ENCODE data around the gene HOXB4. TPM values are rescaled to one million over a fixed set of nuclear protein-coding genes. Genes with fewer than 3 reads are reported as not detected.

HOXB4 gene
- total RNA-seq, 1 experiment from 2014 or later, result 2.0 TPM

GRCh38 chr17:48545539-48545938 is 32.6 kb downstream of the HOXB4 start:
- no peaks in the 10 kb centered on the region for H3K36me3 ChIP-seq (ENCODE audit: low read depth)
- H2AFZ ChIP-seq, result no peak overlapping the region
- no TSS peak for BruUV-seq (replicated peaks)
- POLR2A ChIA-PET (ENCODE audit: unreplicated experiment), result no interaction called here
- intact Hi-C loops (cut with micrococcal nuclease; ENCODE audit: unreplicated experiment), result no loop called here
- CTCF ChIA-PET, result no interaction called here
- H3K9me2 ChIP-seq (ENCODE audit: insufficient read depth), result no peaks in the 10 kb centered on the region
- no peaks in the 10 kb centered on the region for H3K4me1 ChIP-seq (replicated peaks; ENCODE audit: insufficient read depth)
- H3K4me3 ChIP-seq, result no peak overlapping the region
- no peaks in the 10 kb centered on the region for H3K79me2 ChIP-seq (ENCODE audit: low read depth)
- H3K27ac ChIP-seq, result no peak overlapping the region
- no peaks in the 10 kb centered on the region for H3K9me3 ChIP-seq (ENCODE audit: insufficient read depth, low read depth)
- no peak for TF ChIP-seq EZH2 (IDR thresholded peaks at IDR 0.05; ENCODE audit: low read depth)
- TF ChIP-seq CTCF (conservative IDR thresholded peaks at IDR 0.05), result no peak
- H3K4me2 ChIP-seq, result no peak overlapping the region
- H4K20me1 ChIP-seq (ENCODE audit: insufficient read depth), result no peaks in the 10 kb centered on the region
- H3K27me3 ChIP-seq (ENCODE audit: insufficient read depth, low read depth), result no peaks in the 10 kb centered on the region
- peaks cover 7% of the 10 kb centered on the region; the same call in 1 of the 2 replicates for H3F3A ChIP-seq (ENCODE audit: insufficient read depth, low read depth)
- DNase-seq, result no peak

- no peaks in the 10 kb centered on the region for H3K27me3 ChIP-seq (ENCODE audit: insufficient read depth, low read depth)
- CTCF ChIA-PET, result no interaction called here
- no TSS peak for BruUV-seq (replicated peaks)
Measured at GRCh38 chr17:48545022-48545375, 33.2 kb downstream of the HOXB4 start, which contains the start of gene HOXB2. Gene HOXB2, minus strand, starts transcription at chr17:48545109. Its CDS starts 198 bp downstream, at chr17:48544911.

GRCh38 chr17:48544349-48545021 is 33.7 kb downstream of the HOXB4 start:
- ChIA-PET POLR2A (ENCODE audit: unreplicated experiment) (no interaction called here), CTCF (no interaction called here)
- no peak for TF ChIP-seq CTCF (conservative IDR thresholded peaks at IDR 0.05)
- TF ChIP-seq EZH2 (IDR thresholded peaks at IDR 0.05; ENCODE audit: low read depth), result no peak
- H3K27ac ChIP-seq, result no peak overlapping the region
- no peaks in the 10 kb centered on the region for H3K9me3 ChIP-seq (ENCODE audit: insufficient read depth, low read depth)
- H3K4me1 ChIP-seq (replicated peaks; ENCODE audit: insufficient read depth), result no peaks in the 10 kb centered on the region
- H3K4me2 ChIP-seq, result no peak overlapping the region
- H3K4me3 ChIP-seq, result no peak overlapping the region
- no peaks in the 10 kb centered on the region for H3K36me3 ChIP-seq (ENCODE audit: low read depth)
- no peak overlapping the region for H2AFZ ChIP-seq
- no peaks in the 10 kb centered on the region for H4K20me1 ChIP-seq (ENCODE audit: insufficient read depth)
- no peaks in the 10 kb centered on the region for H3K9me2 ChIP-seq (ENCODE audit: insufficient read depth)
- BruUV-seq (replicated peaks), result no TSS peak
- DNase-seq, result no peak
- intact Hi-C loops (cut with micrococcal nuclease; ENCODE audit: unreplicated experiment), result no loop called here
- no peaks in the 10 kb centered on the region for H3K27me3 ChIP-seq (ENCODE audit: insufficient read depth, low read depth)
- H3F3A ChIP-seq (ENCODE audit: insufficient read depth, low read depth), result peaks cover 7% of the 10 kb centered on the region; the same call in 1 of the 2 replicates
- H3K79me2 ChIP-seq (ENCODE audit: low read depth), result no peaks in the 10 kb centered on the region

More at GRCh38 chr17:48545022-48545375, 33.2 kb downstream of the HOXB4 start, which contains the start of gene HOXB2:
- intact Hi-C loops (cut with micrococcal nuclease; ENCODE audit: unreplicated experiment), result no loop called here
- Histone ChIP-seq H3K79me2 (ENCODE audit: low read depth) (no peaks in the 10 kb centered on the region), H3K4me2 (no peak within 1 kb of the TSS), H3K36me3 (ENCODE audit: low read depth) (no peaks in the 10 kb centered on the region), H3K9me3 (ENCODE audit: insufficient read depth, low read depth) (no peaks in the 10 kb centered on the region), H3F3A (ENCODE audit: insufficient read depth, low read depth) (peaks cover 7% of the 10 kb centered on the region; the same call in 1 of the 2 replicates), H4K20me1 (ENCODE audit: insufficient read depth) (no peaks in the 10 kb centered on the region), H3K9me2 (ENCODE audit: insufficient read depth) (no peaks in the 10 kb centered on the region), H3K27ac (no peak within 1 kb of the TSS), H2AFZ (no peak within 1 kb of the TSS), H3K4me3 (no peak within 1 kb of the TSS), H3K4me1 (replicated peaks; ENCODE audit: insufficient read depth) (no peaks in the 10 kb centered on the region)
- DNase-seq, result no peak
- POLR2A ChIA-PET (ENCODE audit: unreplicated experiment), result no interaction called here
- TF ChIP-seq EZH2 (IDR thresholded peaks at IDR 0.05; ENCODE audit: low read depth) (no peak), CTCF (conservative IDR thresholded peaks at IDR 0.05) (no peak)

All from PC-9 (cell line).